ENCODE results near the gene SYT9.

GRCh38 chr11:7367803-7368202 lies 116.1 kb downstream of the SYT9 start:
- TF ChIP-seq CTCF (tag by site-specific recombination; IDR thresholded peaks at IDR 0.05) = no peak
- no peak for TF ChIP-seq ZNF76 (tag by site-specific recombination; IDR thresholded peaks at IDR 0.05; ENCODE audit: borderline replicate concordance, low read depth)
- TF ChIP-seq ZBTB49 (tag by site-specific recombination; IDR thresholded peaks at IDR 0.05; ENCODE audit: low read depth) = no peak
- TF ChIP-seq YY1 (tag by site-specific recombination; IDR thresholded peaks at IDR 0.05) = no peak
- no peak for TF ChIP-seq MYNN (tag by site-specific recombination; IDR thresholded peaks at IDR 0.05; ENCODE audit: borderline replicate concordance)
- no peak for TF ChIP-seq ZNF548 (tag by site-specific recombination; IDR thresholded peaks at IDR 0.05)
- TF ChIP-seq ZFP41 (tag by site-specific recombination; IDR thresholded peaks at IDR 0.05; ENCODE audit: borderline replicate concordance) = no peak
- TF ChIP-seq ZNF521 (tag by site-specific recombination; IDR thresholded peaks at IDR 0.05) = no peak
- no peak for TF ChIP-seq ZNF239 (tag by site-specific recombination; IDR thresholded peaks at IDR 0.05)
